Measurements from ENCODE around the gene SF3A1.
"Not testable (repeated sequence)": the region's sequence is repeated elsewhere in the genome, so short reads cannot be mapped to it uniquely, and the experiment has no call there.

The SF3A1 gene

GRCh38 chr22:30347255-30347892, 9.3 kb downstream of the SF3A1 start:
- TF ChIP-seq SUZ12 (IDR thresholded peaks at IDR 0.05; ENCODE audit: extremely low read depth, insufficient read depth, insufficient read length), result no peak
- TF ChIP-seq YY1 (IDR thresholded peaks at IDR 0.05; ENCODE audit: insufficient read depth, insufficient read length), result no peak
- TF ChIP-seq ZNF274 (IDR thresholded peaks at IDR 0.05; ENCODE audit: low read depth, low read length), result no peak
- Histone ChIP-seq H3K36me3 (ENCODE audit: insufficient read depth, insufficient read length, low read length) (peaks cover 96% of the 10 kb centered on the region), H3K9ac (ENCODE audit: insufficient read length, low read depth) (no peak overlapping the region), H3K4me1 (ENCODE audit: insufficient read depth, insufficient read length) (no peaks in the 10 kb centered on the region), H3K27me3 (ENCODE audit: insufficient read depth, insufficient read length) (no peaks in the 10 kb centered on the region), H3K4me3 (ENCODE audit: insufficient read length, low read depth) (no peak overlapping the region), H3K9me3 (ENCODE audit: insufficient read depth, low read length) (no peaks in the 10 kb centered on the region)
- no peak for DNase-seq (ENCODE audit: low read depth, low spot score)

GRCh38 chr22:30344447-30345200, 12.1 kb downstream of the SF3A1 start:
- no peaks in the 10 kb centered on the region for H3K9me3 ChIP-seq (ENCODE audit: insufficient read depth, low read length)
- DNase-seq (ENCODE audit: low read depth, low spot score), result no peak
- H3K36me3 ChIP-seq (ENCODE audit: insufficient read depth, insufficient read length, low read length), result peaks cover 96% of the 10 kb centered on the region
- H3K4me1 ChIP-seq (ENCODE audit: insufficient read depth, insufficient read length), result no peaks in the 10 kb centered on the region
- TF ChIP-seq ZNF274 (IDR thresholded peaks at IDR 0.05; ENCODE audit: low read depth, low read length) (no peak), SUZ12 (IDR thresholded peaks at IDR 0.05; ENCODE audit: extremely low read depth, insufficient read depth, insufficient read length) (no peak), YY1 (IDR thresholded peaks at IDR 0.05; ENCODE audit: insufficient read depth, insufficient read length) (no peak)
- no peaks in the 10 kb centered on the region for H3K27me3 ChIP-seq (ENCODE audit: insufficient read depth, insufficient read length)
- no peak overlapping the region for H3K9ac ChIP-seq (ENCODE audit: insufficient read length, low read depth)
- H3K4me3 ChIP-seq (ENCODE audit: insufficient read length, low read depth), result no peak overlapping the region

GRCh38 chr22:30340911-30341685, 15.6 kb downstream of the SF3A1 start:
- H3K36me3 ChIP-seq (ENCODE audit: insufficient read depth, insufficient read length, low read length), result peaks cover 98% of the 10 kb centered on the region
- no peaks in the 10 kb centered on the region for H3K4me1 ChIP-seq (ENCODE audit: insufficient read depth, insufficient read length)
- no peak for DNase-seq (ENCODE audit: low read depth, low spot score)
- TF ChIP-seq ZNF274 (IDR thresholded peaks at IDR 0.05; ENCODE audit: low read depth, low read length), result no peak
- TF ChIP-seq SUZ12 (IDR thresholded peaks at IDR 0.05; ENCODE audit: extremely low read depth, insufficient read depth, insufficient read length), result no peak
- TF ChIP-seq YY1 (IDR thresholded peaks at IDR 0.05; ENCODE audit: insufficient read depth, insufficient read length), result no peak
- no peak overlapping the region for H3K4me3 ChIP-seq (ENCODE audit: insufficient read length, low read depth)
- no peaks in the 10 kb centered on the region for H3K9me3 ChIP-seq (ENCODE audit: insufficient read depth, low read length)
- H3K27me3 ChIP-seq (ENCODE audit: insufficient read depth, insufficient read length), result no peaks in the 10 kb centered on the region
- H3K9ac ChIP-seq (ENCODE audit: insufficient read length, low read depth), result no peak overlapping the region

- Histone ChIP-seq H3K27me3 (ENCODE audit: insufficient read depth, insufficient read length) (no peaks in the 10 kb centered on the region), H3K4me1 (ENCODE audit: insufficient read depth, insufficient read length) (no peaks in the 10 kb centered on the region), H3K4me3 (ENCODE audit: insufficient read length, low read depth) (no peak overlapping the region), H3K9ac (ENCODE audit: insufficient read length, low read depth) (no peak overlapping the region), H3K9me3 (ENCODE audit: insufficient read depth, low read length) (no peaks in the 10 kb centered on the region), H3K36me3 (ENCODE audit: insufficient read depth, insufficient read length, low read length) (peaks cover 98% of the 10 kb centered on the region)
- no peak for DNase-seq (ENCODE audit: low read depth, low spot score)
- TF ChIP-seq SUZ12 (IDR thresholded peaks at IDR 0.05; ENCODE audit: extremely low read depth, insufficient read depth, insufficient read length) (no peak), ZNF274 (IDR thresholded peaks at IDR 0.05; ENCODE audit: low read depth, low read length) (no peak), YY1 (IDR thresholded peaks at IDR 0.05; ENCODE audit: insufficient read depth, insufficient read length) (no peak)
These were observed 17.9 kb downstream of the SF3A1 start for GRCh38 chr22:30338802-30339201.

GRCh38 chr22:30338341-30338740, 18.4 kb downstream of the SF3A1 start:
- not testable (repeated sequence) for H3K9me3 ChIP-seq (ENCODE audit: insufficient read depth, low read length); H3K9ac ChIP-seq (ENCODE audit: insufficient read length, low read depth); H3K4me1 ChIP-seq (ENCODE audit: insufficient read depth, insufficient read length); H3K27me3 ChIP-seq (ENCODE audit: insufficient read depth, insufficient read length); DNase-seq (ENCODE audit: low read depth, low spot score); H3K4me3 ChIP-seq (ENCODE audit: insufficient read length, low read depth)
- peaks cover 98% of the 10 kb centered on the region for H3K36me3 ChIP-seq (ENCODE audit: insufficient read depth, insufficient read length, low read length)

- no peaks in the 10 kb centered on the region for H3K27me3 ChIP-seq (ENCODE audit: insufficient read depth, insufficient read length)
- no peak overlapping the region for H3K9ac ChIP-seq (ENCODE audit: insufficient read length, low read depth)
- no peak for DNase-seq (ENCODE audit: low read depth, low spot score)
- peaks cover 98% of the 10 kb centered on the region for H3K36me3 ChIP-seq (ENCODE audit: insufficient read depth, insufficient read length, low read length)
- no peaks in the 10 kb centered on the region for H3K4me1 ChIP-seq (ENCODE audit: insufficient read depth, insufficient read length)
- no peaks in the 10 kb centered on the region for H3K9me3 ChIP-seq (ENCODE audit: insufficient read depth, low read length)
- no peak overlapping the region for H3K4me3 ChIP-seq (ENCODE audit: insufficient read length, low read depth)
- no peak for TF ChIP-seq YY1 (IDR thresholded peaks at IDR 0.05; ENCODE audit: insufficient read depth, insufficient read length)
- TF ChIP-seq ZNF274 (IDR thresholded peaks at IDR 0.05; ENCODE audit: low read depth, low read length), result no peak
- no peak for TF ChIP-seq SUZ12 (IDR thresholded peaks at IDR 0.05; ENCODE audit: extremely low read depth, insufficient read depth, insufficient read length)
These were observed 19.3 kb downstream of the SF3A1 start for GRCh38 chr22:30337461-30337778.

GRCh38 chr22:30336752-30337460, 19.8 kb downstream of the SF3A1 start:
- TF ChIP-seq ZNF274 (IDR thresholded peaks at IDR 0.05; ENCODE audit: low read depth, low read length) (no peak), YY1 (IDR thresholded peaks at IDR 0.05; ENCODE audit: insufficient read depth, insufficient read length) (no peak), SUZ12 (IDR thresholded peaks at IDR 0.05; ENCODE audit: extremely low read depth, insufficient read depth, insufficient read length) (no peak)
- peaks cover 98% of the 10 kb centered on the region for H3K36me3 ChIP-seq (ENCODE audit: insufficient read depth, insufficient read length, low read length)
- no peak for DNase-seq (ENCODE audit: low read depth, low spot score)
- no peaks in the 10 kb centered on the region for H3K27me3 ChIP-seq (ENCODE audit: insufficient read depth, insufficient read length)
- H3K4me1 ChIP-seq (ENCODE audit: insufficient read depth, insufficient read length), result no peaks in the 10 kb centered on the region
- H3K9ac ChIP-seq (ENCODE audit: insufficient read length, low read depth), result no peak overlapping the region
- H3K4me3 ChIP-seq (ENCODE audit: insufficient read length, low read depth), result no peak overlapping the region
- no peaks in the 10 kb centered on the region for H3K9me3 ChIP-seq (ENCODE audit: insufficient read depth, low read length)

All from NT2/D1 (cell line).